Right renal pelvis (tissue), 4 donors: ENCODE results near the gene RHOA. TPM values are rescaled to one million over a fixed set of nuclear protein-coding genes. Genes with fewer than 3 reads are reported as not detected.

Experiments used
- DNase-seq, 4 donors: peaks; one replicate each; pipeline ENCODE4 v3.0.0-alpha.2; 2013; ENCODE audit warnings: low read depth in 4 of 4, low spot score in 3 of 4, missing footprints in 1 of 4
- polyA plus RNA-seq, 4 donors: library from polyadenylated mRNA; unstranded; fragments of 120-200 nt; gene quantifications; one replicate each; pipeline ENCODE4 v1.2.1, GENCODE V29; 2013; ENCODE audit not compliant: insufficient read length in 4 of 4

The RHOA gene
- polyA plus RNA-seq: 100 to 1,000 TPM; 522 to 604 (median 543) TPM

GRCh38 chr3:49411968-49412631 is at the start of gene RHOA, which contains the start of gene TCTA:
Gene RHOA (minus strand): TSS chr3:49411976. CDS start chr3:49375589, 36,387 bp downstream.
Gene TCTA (plus strand): TSS chr3:49412423. CDS start chr3:49412427, 4 bp downstream.
- DNase-seq: peak; percentile 97 to 100 (median 100)

- DNase-seq: no peak
Measured at GRCh38 chr3:49460956-49461355, 49.2 kb upstream of the RHOA start.

GRCh38 chr3:49460188-49460890 is 48.6 kb upstream of the RHOA start:
- no peak for DNase-seq

- DNase-seq: no peak
Measured at GRCh38 chr3:49456466-49456865, 44.7 kb upstream of the RHOA start.

GRCh38 chr3:49454898-49455681 is 43.3 kb upstream of the RHOA start:
- no peak for DNase-seq

- DNase-seq: no peak
Measured at GRCh38 chr3:49454458-49454857, 42.7 kb upstream of the RHOA start.

GRCh38 chr3:49453621-49454020 is 41.8 kb upstream of the RHOA start:
- DNase-seq: no peak

GRCh38 chr3:49445391-49445790 is 33.6 kb upstream of the RHOA start:
- DNase-seq: no peak

GRCh38 chr3:49434731-49435130 is 23.0 kb upstream of the RHOA start:
- no peak for DNase-seq

GRCh38 chr3:49428752-49429080 is 16.9 kb upstream of the RHOA start:
- no peak for DNase-seq

- no peak for DNase-seq
Measured at GRCh38 chr3:49427586-49427985, 15.8 kb upstream of the RHOA start.

- DNase-seq: no peak
Measured at GRCh38 chr3:49424816-49425215, 13.0 kb upstream of the RHOA start.

GRCh38 chr3:49422379-49423248 is 10.8 kb upstream of the RHOA start, which contains the start of gene AMT:
Gene AMT (minus strand): TSS chr3:49422473. CDS start chr3:49422450, 23 bp downstream.
- DNase-seq: peak in 1 of 4 donors; percentile 58

GRCh38 chr3:49421890-49422378 is 10.2 kb upstream of the RHOA start:
- no peak for DNase-seq

- DNase-seq: no peak
Measured at GRCh38 chr3:49417516-49418120, 5.8 kb upstream of the RHOA start.

GRCh38 chr3:49416867-49417266 is 5.1 kb upstream of the RHOA start:
- DNase-seq: no peak

- DNase-seq: no peak
Measured at GRCh38 chr3:49415931-49416601, 4.3 kb upstream of the RHOA start.

GRCh38 chr3:49414753-49415152 is 3.0 kb upstream of the RHOA start:
- DNase-seq: no peak

GRCh38 chr3:49413338-49413734 is 1.6 kb upstream of the RHOA start:
- DNase-seq: no peak
